Caco-2 (cell line): ENCODE measurements around the gene DOCK4. TPM values are rescaled to one million over a fixed set of nuclear protein-coding genes. Genes with fewer than 3 reads are reported as not detected.

Experiments used
- BruUV-seq: library from RNA; stranded (reverse); fragments of 400-500 nt; replicated peaks from 2 replicates; lab custom pipeline; 2021; lab: Mats Ljungman, UMichigan
- CTCF ChIA-PET: fragments of 300-600 bp; sonication (Branson Sonifier 250); formaldehyde crosslinking; loops from one replicate; lab custom pipeline; 2022; ENCODE audit warnings: antibody characterized with exemption; lab: Charles Lee
- POLR2A ChIA-PET: fragments of 300-600 bp; sonication (Branson Sonifier 250); formaldehyde crosslinking; loops from one replicate; lab custom pipeline; 2022; ENCODE audit warnings: antibody characterized with exemption; lab: Charles Lee
- DNase-seq, 2 experiments: peaks; one replicate each; pipeline versions ENCODE4 v3.0.0 to v3.0.0-alpha.2; 2020 to 2022
- H3K27me3 ChIP-seq: replicated peaks from 2 replicates; pipeline ENCODE4 v1.6.0; 2011; ENCODE audit warnings: low read length; ENCODE audit not compliant: control insufficient read depth, insufficient read depth
- H3K36me3 ChIP-seq: 2 replicates; pipeline ENCODE4 v1.5.1; 2011; ENCODE audit warnings: low read length; ENCODE audit not compliant: control insufficient read depth, insufficient read depth
- H3K4me1 ChIP-seq: fragments of 250-450 bp; sonication (Bioruptor Pico); 2 replicates; pipeline ENCODE4 v1.5.1; 2020; ENCODE audit warnings: mild to moderate bottlenecking
- H3K4me3 ChIP-seq: 2 replicates; pipeline ENCODE4 v1.5.1; 2011; ENCODE audit warnings: low read depth, mild to moderate bottlenecking, control low read depth, low read length
- H3K9me3 ChIP-seq: fragments of 250-450 bp; sonication (Bioruptor Pico); 2 replicates; pipeline ENCODE4 v1.5.1; 2020; ENCODE audit warnings: mild to moderate bottlenecking, moderate library complexity
- H3K27ac Mint-ChIP-seq: one replicate; pipeline ENCODE4 v1.8.0; 2022; ENCODE audit warnings: mixed read lengths; ENCODE audit not compliant: unreplicated experiment
- H3K27me3 Mint-ChIP-seq: one replicate; pipeline ENCODE4 v1.8.0; 2022; ENCODE audit warnings: mixed read lengths; ENCODE audit not compliant: insufficient read depth, unreplicated experiment
- H3K36me3 Mint-ChIP-seq: one replicate; pipeline ENCODE4 v1.8.0; 2022; ENCODE audit warnings: mild to moderate bottlenecking, mixed read lengths; ENCODE audit not compliant: insufficient read depth, unreplicated experiment
- H3K4me1 Mint-ChIP-seq: one replicate; pipeline ENCODE4 v1.8.0; 2022; ENCODE audit warnings: low read depth, mixed read lengths; ENCODE audit not compliant: unreplicated experiment
- H3K4me3 Mint-ChIP-seq: one replicate; pipeline ENCODE4 v1.8.0; 2022; ENCODE audit warnings: mild to moderate bottlenecking, moderate library complexity, mixed read lengths; ENCODE audit not compliant: unreplicated experiment
- H3K9me3 Mint-ChIP-seq: one replicate; pipeline ENCODE4 v1.8.0; 2022; ENCODE audit warnings: mixed read lengths; ENCODE audit not compliant: unreplicated experiment
- CTCF ChIP-seq, 2 experiments: fragments of 200-600 bp in 1 of 2; IDR thresholded peaks; 1 replicate in 1 of 2; 2 replicates in 1 of 2; pipeline versions ENCODE4 v1.5.1 to v1.8.0; 2011 to 2022; ENCODE audit warnings: antibody characterized with exemption in 1 of 2, control low read depth in 1 of 2, inconsistent platforms in 1 of 2, low read depth in 1 of 2, low read length in 1 of 2, mild to moderate bottlenecking in 1 of 2, moderate library complexity in 1 of 2; ENCODE audit not compliant: insufficient read depth in 1 of 2, severe bottlenecking in 1 of 2, unreplicated experiment in 1 of 2
- intact Hi-C: fragments of 100-400 bp; cut with micrococcal nuclease; formaldehyde crosslinking; loops from one replicate; pipeline ENCODE4 v1.10.0; 2022; ENCODE audit not compliant: unreplicated experiment
- total RNA-seq: library from RNA; stranded (reverse); gene quantifications from 2 replicates; pipeline ENCODE4 v1.2.3, GENCODE V29; 2022

DOCK4 gene
- total RNA-seq, 1 experiment from 2014 or later = 2.0 TPM

DNA sequence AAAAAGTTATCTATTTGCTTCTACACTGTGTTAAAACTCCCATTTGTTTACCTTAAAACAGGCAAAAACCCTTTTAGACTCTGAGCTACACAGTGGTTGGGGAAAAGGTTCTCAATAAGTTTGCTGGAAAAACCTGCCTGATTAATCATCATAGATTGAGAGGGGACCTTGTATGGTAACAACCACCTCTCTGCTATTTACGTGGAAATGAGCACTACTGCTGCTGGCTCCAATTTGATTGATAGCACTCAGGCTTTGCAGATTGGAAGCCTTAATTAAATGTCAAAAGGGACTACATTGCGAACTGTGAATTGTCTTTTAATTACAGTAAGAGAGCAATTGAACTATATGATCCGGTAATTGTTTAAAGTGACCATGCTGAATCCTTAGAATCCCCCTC, 525.0 kb downstream of the DOCK4 start:
- DNase-seq = no peak
- Mint-ChIP-seq H3K36me3 (no peaks in the 10 kb centered on the region), H3K9me3 (no peaks in the 10 kb centered on the region), H3K4me1 (peaks cover 17% of the 10 kb centered on the region), H3K27me3 (no peaks in the 10 kb centered on the region), H3K27ac (no peak overlapping the region), H3K4me3 (no peak overlapping the region)
- Histone ChIP-seq H3K27me3 (no peaks in the 10 kb centered on the region), H3K4me3 (no peak overlapping the region), H3K4me1 (peaks cover 17% of the 10 kb centered on the region), H3K36me3 (no peaks in the 10 kb centered on the region), H3K9me3 (no peaks in the 10 kb centered on the region)
- CTCF ChIA-PET = no interaction called here
- BruUV-seq = no TSS peak
- POLR2A ChIA-PET = no interaction called here
- intact Hi-C loops = no loop called here
- no peak for TF ChIP-seq CTCF (IDR thresholded peaks at IDR 0.05; ENCODE audit: insufficient read depth in 1 of 2, low read depth in 1 of 2, low read length in 1 of 2, severe bottlenecking in 1 of 2, unreplicated experiment in 1 of 2)

DNA sequence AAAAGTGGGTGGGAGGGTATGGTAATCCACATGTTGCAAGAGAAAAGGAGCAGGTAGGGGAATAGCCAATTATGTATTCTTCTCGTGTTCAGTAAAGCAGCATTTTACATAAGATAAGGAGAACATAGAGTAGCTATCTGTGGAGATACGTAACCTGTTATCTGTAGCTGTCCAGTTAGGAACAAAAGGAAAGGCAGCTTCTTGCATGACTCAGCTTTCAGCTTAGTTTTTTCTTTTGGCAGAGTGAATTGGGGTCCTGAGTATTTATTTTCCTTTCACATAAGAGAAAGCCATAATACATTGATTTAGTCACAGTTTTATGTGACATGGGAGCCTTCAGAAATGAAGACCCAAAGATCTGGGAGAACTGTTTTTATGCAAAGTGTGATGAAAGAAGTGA, 527.2 kb downstream of the DOCK4 start:
- Mint-ChIP-seq H3K4me1 (peaks cover 17% of the 10 kb centered on the region), H3K9me3 (no peaks in the 10 kb centered on the region), H3K4me3 (no peak overlapping the region), H3K36me3 (no peaks in the 10 kb centered on the region), H3K27ac (peak overlapping the region; percentile 54), H3K27me3 (no peaks in the 10 kb centered on the region)
- TF ChIP-seq CTCF (IDR thresholded peaks at IDR 0.05; ENCODE audit: insufficient read depth in 1 of 2, low read depth in 1 of 2, low read length in 1 of 2, severe bottlenecking in 1 of 2, unreplicated experiment in 1 of 2) = no peak
- no TSS peak for BruUV-seq
- DNase-seq = no peak
- H3K9me3 ChIP-seq = no peaks in the 10 kb centered on the region
- intact Hi-C loops = no loop called here
- H3K27me3 ChIP-seq = no peaks in the 10 kb centered on the region
- no peak overlapping the region for H3K4me3 ChIP-seq
- ChIA-PET POLR2A (no interaction called here), CTCF (no interaction called here)
- peaks cover 17% of the 10 kb centered on the region for H3K4me1 ChIP-seq
- no peaks in the 10 kb centered on the region for H3K36me3 ChIP-seq

DNA sequence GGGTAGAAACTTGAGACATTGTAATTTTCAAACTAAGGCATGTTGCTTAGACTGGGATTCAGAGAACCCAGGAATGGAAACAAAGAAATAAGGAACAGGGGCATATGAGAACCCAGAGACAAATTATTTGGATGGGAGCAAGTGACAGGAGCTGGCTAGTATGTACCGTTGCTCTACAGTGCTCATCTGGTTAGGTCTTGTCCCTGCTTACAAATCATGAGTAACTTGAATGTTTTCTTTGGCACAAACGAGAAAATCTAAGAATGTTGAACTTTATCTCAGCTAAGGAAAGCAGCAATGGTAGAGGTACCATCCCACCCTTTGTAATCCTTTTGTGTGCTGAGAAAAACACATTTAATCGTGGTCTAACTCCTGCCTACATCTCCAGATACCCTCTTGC, 527.9 kb downstream of the DOCK4 start:
- POLR2A ChIA-PET = no interaction called here
- H3K4me1 ChIP-seq = peaks cover 17% of the 10 kb centered on the region
- H3K9me3 Mint-ChIP-seq = no peaks in the 10 kb centered on the region
- no peak overlapping the region for H3K4me3 Mint-ChIP-seq
- no peaks in the 10 kb centered on the region for H3K27me3 ChIP-seq
- no peaks in the 10 kb centered on the region for H3K27me3 Mint-ChIP-seq
- no peaks in the 10 kb centered on the region for H3K9me3 ChIP-seq
- intact Hi-C loops = no loop called here
- no peak for DNase-seq
- H3K4me3 ChIP-seq = no peak overlapping the region
- H3K4me1 Mint-ChIP-seq = peaks cover 17% of the 10 kb centered on the region
- TF ChIP-seq CTCF (IDR thresholded peaks at IDR 0.05; ENCODE audit: insufficient read depth in 1 of 2, low read depth in 1 of 2, low read length in 1 of 2, severe bottlenecking in 1 of 2, unreplicated experiment in 1 of 2) = no peak
- no peak overlapping the region for H3K27ac Mint-ChIP-seq
- H3K36me3 ChIP-seq = no peaks in the 10 kb centered on the region
- no peaks in the 10 kb centered on the region for H3K36me3 Mint-ChIP-seq
- no TSS peak for BruUV-seq
- CTCF ChIA-PET = no interaction called here
